ENCODE results near the gene SLC22A6.

Gene SLC22A6

GRCh38 chr11:62984451-62984991 lies at the start of gene SLC22A6:
TSS of gene SLC22A6 (minus strand) at chr11:62984967. CDS start at chr11:62984690, 277 bp downstream.
- no peak for DNase-seq (ENCODE audit: low spot score)
- FAIRE-seq, result no peak

GRCh38 chr11:63032457-63032856 lies 47.7 kb upstream of the SLC22A6 start:
- FAIRE-seq, result no peak
- no peak for DNase-seq (ENCODE audit: low spot score)

GRCh38 chr11:63023841-63024648 lies 39.3 kb upstream of the SLC22A6 start:
- peak; percentile 20 for DNase-seq (ENCODE audit: low spot score)
- no peak for FAIRE-seq

- DNase-seq (ENCODE audit: low spot score), result no peak
- no peak for FAIRE-seq
Observed at GRCh38 chr11:63023222-63023814, 38.6 kb upstream of the SLC22A6 start.

GRCh38 chr11:63022441-63022840 lies 37.7 kb upstream of the SLC22A6 start:
- no peak for FAIRE-seq
- no peak for DNase-seq (ENCODE audit: low spot score)

- no peak for FAIRE-seq
- no peak for DNase-seq (ENCODE audit: low spot score)
Observed at GRCh38 chr11:63020671-63021291, 36.0 kb upstream of the SLC22A6 start.

GRCh38 chr11:63019506-63019905 lies 34.7 kb upstream of the SLC22A6 start:
- DNase-seq (ENCODE audit: low spot score), result no peak

GRCh38 chr11:63017306-63017974 lies 32.7 kb upstream of the SLC22A6 start:
- no peak for DNase-seq (ENCODE audit: low spot score)
- FAIRE-seq, result no peak

More at GRCh38 chr11:63019506-63019905, 34.7 kb upstream of the SLC22A6 start:
- no peak for FAIRE-seq

GRCh38 chr11:63015521-63016215 lies 30.9 kb upstream of the SLC22A6 start, which contains the start of gene SLC22A8:
TSS of gene SLC22A8 (minus strand) at chr11:63015841. CDS start at chr11:63014958, 883 bp downstream.
- DNase-seq (ENCODE audit: low spot score) (no peak), FAIRE-seq (no peak)

GRCh38 chr11:63014408-63015055 lies 29.8 kb upstream of the SLC22A6 start:
- DNase-seq (ENCODE audit: low spot score) (no peak), FAIRE-seq (no peak)

GRCh38 chr11:63012839-63013238 lies 28.1 kb upstream of the SLC22A6 start:
- FAIRE-seq, result no peak
- no peak for DNase-seq (ENCODE audit: low spot score)

- FAIRE-seq, result no peak
- no peak for DNase-seq (ENCODE audit: low spot score)
Observed at GRCh38 chr11:63012430-63012829, 27.7 kb upstream of the SLC22A6 start.

- no peak for FAIRE-seq
- DNase-seq (ENCODE audit: low spot score), result no peak
Observed at GRCh38 chr11:63010934-63011439, 26.2 kb upstream of the SLC22A6 start.

GRCh38 chr11:63007920-63008319 lies 23.2 kb upstream of the SLC22A6 start:
- no peak for DNase-seq (ENCODE audit: low spot score)
- no peak for FAIRE-seq

GRCh38 chr11:63001456-63001855 lies 16.7 kb upstream of the SLC22A6 start:
- no peak for FAIRE-seq

GRCh38 chr11:62999649-63000048 lies 14.9 kb upstream of the SLC22A6 start:
- no peak for DNase-seq (ENCODE audit: low spot score)
- no peak for FAIRE-seq

More at GRCh38 chr11:63001456-63001855, 16.7 kb upstream of the SLC22A6 start:
- DNase-seq (ENCODE audit: low spot score), result no peak

- FAIRE-seq (no peak), DNase-seq (ENCODE audit: low spot score) (no peak)
Observed at GRCh38 chr11:62999156-62999555, 14.4 kb upstream of the SLC22A6 start.

GRCh38 chr11:62996271-62996670 lies 11.5 kb upstream of the SLC22A6 start:
- DNase-seq (ENCODE audit: low spot score), result no peak
- no peak for FAIRE-seq

- FAIRE-seq, result no peak
- no peak for DNase-seq (ENCODE audit: low spot score)
Observed at GRCh38 chr11:62994775-62995174, 10.0 kb upstream of the SLC22A6 start.

GRCh38 chr11:62988276-62988675 lies 3.5 kb upstream of the SLC22A6 start:
- no peak for DNase-seq (ENCODE audit: low spot score)
- FAIRE-seq, result no peak
